ENCODE data around the gene HINT3.
"Not testable (repeated sequence)": the region's sequence is repeated elsewhere in the genome, so short reads cannot be mapped to it uniquely, and the experiment has no call there.

HINT3 gene

GRCh38 chr6:125926711-125927110 is 29.9 kb upstream of the HINT3 start:
- no peak for DNase-seq (ENCODE audit: low spot score)
- in situ Hi-C loops (cut with MboI; ENCODE audit: low pct_unique_long_range_greater_than_20kb, low sequenced_read_pairs, unreplicated experiment), result no loop called here
- TF ChIP-seq CTCF (IDR thresholded peaks at IDR 0.05; ENCODE audit: extremely low read depth, insufficient read depth, missing control alignments), result no peak

GRCh38 chr6:125927761-125928160 is 28.8 kb upstream of the HINT3 start:
- in situ Hi-C loops (cut with MboI; ENCODE audit: low pct_unique_long_range_greater_than_20kb, low sequenced_read_pairs, unreplicated experiment), result no loop called here
- DNase-seq (ENCODE audit: low spot score), result no peak
- no peak for TF ChIP-seq CTCF (IDR thresholded peaks at IDR 0.05; ENCODE audit: extremely low read depth, insufficient read depth, missing control alignments)

DNA sequence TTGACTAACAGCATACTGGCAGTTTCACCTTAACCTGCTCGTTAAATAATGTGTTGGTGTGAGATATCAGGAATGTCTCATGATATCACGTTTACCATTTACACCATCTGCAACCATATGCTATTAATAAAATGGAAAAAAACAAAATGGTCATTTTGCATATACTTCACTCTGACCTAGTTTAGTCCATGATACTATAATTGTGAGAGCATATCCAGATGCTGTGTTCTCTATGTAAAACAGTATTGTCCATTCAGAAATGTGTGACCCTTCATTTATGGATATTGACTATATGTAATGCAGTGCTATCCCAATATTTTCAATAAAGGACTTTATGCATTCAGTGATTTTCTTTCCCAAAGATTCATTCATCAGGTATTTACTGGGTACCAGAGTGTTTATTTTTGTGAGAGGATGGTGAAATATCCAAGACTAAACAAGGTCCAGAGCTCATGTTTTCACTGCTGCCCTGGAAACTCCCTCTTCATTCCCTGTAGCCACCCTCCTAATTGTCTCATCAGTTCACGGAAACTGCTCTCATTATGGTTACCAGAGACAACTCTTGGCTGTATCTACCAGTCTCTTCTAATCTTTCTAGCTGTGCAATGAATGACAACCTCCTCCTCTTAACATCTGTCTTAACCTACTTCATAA is 25.7 kb upstream of the HINT3 start:
- no peak for TF ChIP-seq CTCF (IDR thresholded peaks at IDR 0.05; ENCODE audit: extremely low read depth, insufficient read depth, missing control alignments)
- in situ Hi-C loops (cut with MboI; ENCODE audit: low pct_unique_long_range_greater_than_20kb, low sequenced_read_pairs, unreplicated experiment), result no loop called here
- no peak for DNase-seq (ENCODE audit: low spot score)

DNA sequence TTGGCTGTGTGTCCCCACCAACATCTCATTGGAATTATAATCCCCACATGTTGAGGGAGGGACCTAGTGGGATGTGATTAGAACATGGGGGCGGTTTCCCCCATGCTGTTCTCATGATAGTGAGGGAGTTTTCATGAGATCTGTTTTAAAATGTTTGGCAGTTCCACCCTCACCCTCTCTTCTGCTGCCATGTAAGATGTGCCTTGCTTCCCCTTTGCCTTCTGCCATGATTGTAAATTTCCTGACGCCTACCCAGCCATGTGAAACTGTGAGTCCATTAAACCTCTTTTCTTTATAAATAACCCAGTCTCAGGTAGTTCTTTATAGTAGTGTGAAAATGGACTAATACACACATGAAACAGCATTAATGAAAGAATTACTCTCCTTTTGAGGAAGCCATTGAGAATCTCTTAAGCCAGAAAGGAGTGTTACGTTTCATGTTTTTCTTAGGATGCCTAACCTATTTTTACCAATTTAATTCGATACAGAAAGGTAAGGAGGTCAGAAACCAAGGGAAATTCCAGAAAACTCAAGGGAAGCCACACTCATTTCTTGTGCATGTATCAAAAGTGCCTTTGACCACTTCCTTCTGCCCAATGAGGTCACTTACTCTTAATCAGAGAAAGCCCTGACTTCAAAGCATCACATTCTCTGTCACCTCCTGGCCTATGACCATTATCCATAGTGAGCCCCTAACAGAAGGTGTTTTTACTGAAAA is 24.7 kb upstream of the HINT3 start:
- peak; percentile 23 for DNase-seq (ENCODE audit: low spot score)
- in situ Hi-C loops (cut with MboI; ENCODE audit: low pct_unique_long_range_greater_than_20kb, low sequenced_read_pairs, unreplicated experiment), result no loop called here
- no peak for TF ChIP-seq CTCF (IDR thresholded peaks at IDR 0.05; ENCODE audit: extremely low read depth, insufficient read depth, missing control alignments)

GRCh38 chr6:125932451-125932795 is 24.1 kb upstream of the HINT3 start:
- in situ Hi-C loops (cut with MboI; ENCODE audit: low pct_unique_long_range_greater_than_20kb, low sequenced_read_pairs, unreplicated experiment), result no loop called here
- TF ChIP-seq CTCF (IDR thresholded peaks at IDR 0.05; ENCODE audit: extremely low read depth, insufficient read depth, missing control alignments), result no peak
- DNase-seq (ENCODE audit: low spot score), result no peak

DNA sequence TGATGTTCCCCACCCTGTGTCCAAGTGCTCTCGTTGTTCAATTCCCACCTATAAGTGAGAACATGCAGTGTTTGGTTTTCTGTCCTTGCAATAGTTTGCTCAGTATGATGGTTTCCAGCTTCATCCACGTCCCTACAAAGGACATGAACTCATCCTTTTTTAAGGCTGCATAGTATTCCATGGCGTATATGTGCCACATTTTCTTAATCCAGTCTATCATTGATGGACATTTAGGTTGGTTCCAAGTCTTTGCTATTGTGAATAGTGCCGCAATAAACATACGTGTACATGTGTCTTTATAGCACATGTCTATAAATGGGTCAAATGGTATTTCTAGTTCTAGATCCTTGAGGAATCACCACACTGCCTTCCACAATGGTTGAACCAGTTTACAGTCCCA is 21.1 kb upstream of the HINT3 start:
- in situ Hi-C loops (cut with MboI; ENCODE audit: low pct_unique_long_range_greater_than_20kb, low sequenced_read_pairs, unreplicated experiment); DNase-seq (ENCODE audit: low spot score): not testable (repeated sequence)

DNA sequence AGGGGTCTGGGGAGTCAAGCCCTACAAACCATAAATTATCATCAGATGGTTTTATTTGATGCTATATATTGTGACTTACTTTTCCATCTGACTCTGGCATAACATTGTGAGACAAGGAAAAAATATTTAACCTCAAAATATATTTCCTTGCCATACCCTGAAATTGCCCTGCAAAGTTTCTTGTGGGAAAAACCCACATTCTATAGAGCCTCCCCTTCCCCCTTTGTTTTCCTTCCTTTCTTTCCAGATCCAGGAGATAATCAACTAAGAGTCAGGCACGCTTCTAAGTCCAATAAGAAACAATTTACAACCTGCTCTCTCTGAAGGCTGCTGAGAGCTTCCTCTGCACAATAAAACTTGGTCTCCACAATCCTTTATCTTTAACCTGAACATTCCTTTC is 17.5 kb upstream of the HINT3 start:
- no peak for TF ChIP-seq CTCF (IDR thresholded peaks at IDR 0.05; ENCODE audit: extremely low read depth, insufficient read depth, missing control alignments)
- DNase-seq (ENCODE audit: low spot score), result no peak
- in situ Hi-C loops (cut with MboI; ENCODE audit: low pct_unique_long_range_greater_than_20kb, low sequenced_read_pairs, unreplicated experiment), result no loop called here
